K562 (cell line): ENCODE data around the gene COL13A1. TPM values are rescaled to one million over a fixed set of nuclear protein-coding genes. Genes with fewer than 3 reads are reported as not detected.

Experiments
- ATAC-seq: fragments of 200-7000 bp; cut with Tn5 transposase; 3 replicates; pipeline ENCODE4 v1.9.1; 2020; ENCODE audit warnings: moderate library complexity
- BruUV-seq: library from RNA; stranded (reverse); fragments of 400-500 nt; replicated peaks from 2 replicates; lab custom pipeline; 2021; lab: Mats Ljungman, UMichigan
- CTCF ChIA-PET: fragments of 300-600 bp; formaldehyde crosslinking; extraction: SDS; loops from one replicate; lab custom pipeline; 2021; ENCODE audit warnings: low intra/inter-chr PET ratio; lab: Yijun Ruan, JAX
- POLR2A ChIA-PET: fragments of 300-600, 350-650 bp; sonication (Branson Sonifier 250); formaldehyde crosslinking; extraction: SDS; loops from one replicate; lab custom pipeline; 2021; ENCODE audit warnings: antibody characterized with exemption, inconsistent platforms; lab: Yijun Ruan, JAX
- DNase-seq, 4 experiments: peaks; one replicate each; pipeline versions ENCODE4 v3.0.0 to v3.0.0-alpha.2; 2011 to 2018; ENCODE audit warnings: low spot score in 3 of 4, mixed read lengths in 3 of 4; ENCODE audit errors: extremely low read depth in 1 of 4
- FAIRE-seq: peaks from 2 replicates; lab custom pipeline; 2011; peaks lifted over from hg19 to GRCh38; lab: Jason Lieb, UNC
- H2AFZ ChIP-seq: 2 replicates; pipeline ENCODE4 v1.6.0; 2011; ENCODE audit warnings: low read depth, low read length, control low read depth, inconsistent platforms
- H3K27ac ChIP-seq: fragments of 200-600 bp; 3 replicates; pipeline ENCODE4 v1.8.0; 2011; ENCODE audit warnings: low read depth, mild to moderate bottlenecking, control low read depth, inconsistent platforms, low read length, moderate library complexity, mixed read lengths; ENCODE audit errors: extremely low read depth
- H3K27me3 ChIP-seq, 2 experiments: fragments of 300-600 bp in 1 of 2; 2 replicates in 1 of 2; 3 replicates in 1 of 2; pipeline versions ENCODE4 v1.6.0 to v1.8.0; 2011; ENCODE audit warnings: inconsistent platforms in 2 of 2, low read length in 2 of 2, mild to moderate bottlenecking in 1 of 2, mixed read lengths in 1 of 2, moderate library complexity in 1 of 2; ENCODE audit not compliant: control insufficient read depth in 2 of 2, insufficient read depth in 2 of 2
- H3K36me3 ChIP-seq: fragments of 300-600 bp; 3 replicates; pipeline ENCODE4 v1.8.0; 2011; ENCODE audit warnings: mild to moderate bottlenecking, low read length, inconsistent platforms; ENCODE audit not compliant: control insufficient read depth, insufficient read depth
- H3K4me1 ChIP-seq, 2 experiments: fragments of 200-600 bp in 1 of 2; replicated peaks in 1 of 2; 2 replicates in 1 of 2; 3 replicates in 1 of 2; pipeline versions ENCODE4 v1.5.1 to v1.8.0; 2011; ENCODE audit warnings: inconsistent platforms in 2 of 2, low read length in 2 of 2, mild to moderate bottlenecking in 1 of 2, mixed read lengths in 1 of 2, moderate library complexity in 1 of 2; ENCODE audit not compliant: control insufficient read depth in 2 of 2, insufficient read depth in 2 of 2
- H3K4me2 ChIP-seq: 2 replicates; pipeline ENCODE4 v1.6.1; 2011; ENCODE audit warnings: low read length, control low read depth, inconsistent platforms, mixed read lengths; ENCODE audit not compliant: insufficient read depth
- H3K4me3 ChIP-seq: fragments of 200-600 bp; sonication (generic), shearing (Covaris generic); 2 replicates; pipeline ENCODE4 v1.5.1; 2016; ENCODE audit warnings: control low read depth, inconsistent platforms
- H3K79me2 ChIP-seq: fragments of 200-600 bp; 3 replicates; pipeline ENCODE4 v1.8.0; 2011; ENCODE audit warnings: low read length, inconsistent platforms; ENCODE audit not compliant: control insufficient read depth, insufficient read depth
- H3K9ac ChIP-seq, 2 experiments: 2 replicates each; pipeline versions ENCODE4 v1.6.0 to v1.6.1; 2011; ENCODE audit warnings: low read depth in 2 of 2, low read length in 2 of 2, control low read depth in 1 of 2, inconsistent platforms in 1 of 2, mild to moderate bottlenecking in 1 of 2, mixed read lengths in 1 of 2; ENCODE audit not compliant: insufficient read depth in 1 of 2
- H3K9me1 ChIP-seq: one replicate; pipeline ENCODE4 v1.6.0; 2011; ENCODE audit warnings: inconsistent platforms, mild to moderate bottlenecking, low read length, moderate library complexity; ENCODE audit not compliant: control insufficient read depth, insufficient read depth
- H3K9me3 ChIP-seq: replicated peaks from 2 replicates; pipeline ENCODE4 v1.5.1; 2011; ENCODE audit warnings: low read depth, low read length, inconsistent platforms; ENCODE audit not compliant: control insufficient read depth, insufficient read depth
- H4K20me1 ChIP-seq: replicated peaks from 2 replicates; pipeline ENCODE4 v1.6.1; 2011; ENCODE audit warnings: low read length, inconsistent platforms, mixed read lengths; ENCODE audit not compliant: control insufficient read depth, insufficient read depth
- MAFG ChIP-seq: fragments of 450-650 bp; conservative IDR thresholded peaks from 2 replicates; pipeline ENCODE4 v1.6.1; 2016; ENCODE audit warnings: missing genetic modification characterization, missing compliant biosample characterization
- PCBP1 ChIP-seq: fragments of 200-400 bp; formaldehyde crosslinking; IDR thresholded peaks from 2 replicates; pipeline ENCODE4 v1.6.1; 2018; ENCODE audit warnings: mild to moderate bottlenecking, low read depth, low read length; ENCODE audit not compliant: poor library complexity, severe bottlenecking
- TAF15 ChIP-seq: fragments of 200-400 bp; formaldehyde crosslinking; IDR thresholded peaks from 2 replicates; pipeline ENCODE4 v1.6.1; 2017; ENCODE audit warnings: mild to moderate bottlenecking, low read depth, low read length, moderate library complexity
- TCF3 ChIP-seq: sonication (generic); formaldehyde crosslinking; IDR thresholded peaks from 2 replicates; pipeline ENCODE4 v1.4.0; 2020; ENCODE audit warnings: mild to moderate bottlenecking, missing genetic modification reagents
- ZNF212 ChIP-seq: fragments of 450-650 bp; formaldehyde crosslinking; IDR thresholded peaks from 2 replicates; pipeline ENCODE4 v1.4.0; 2020; ENCODE audit warnings: mild to moderate bottlenecking
- ZNF253 ChIP-seq: fragments of 250-450 bp; sonication (Bioruptor Pico); conservative IDR thresholded peaks from 2 replicates; pipeline ENCODE4 v1.6.1; 2021; ENCODE audit warnings: mild to moderate bottlenecking
- ZNF551 ChIP-seq: fragments of 250-450 bp; sonication (Bioruptor Pico); IDR thresholded peaks from 2 replicates; pipeline ENCODE4 v1.5.0; 2021; ENCODE audit warnings: mild to moderate bottlenecking, moderate library complexity
- ZNF780A ChIP-seq: fragments of 250-450 bp; sonication (Bioruptor Pico); IDR thresholded peaks from 2 replicates; pipeline ENCODE4 v1.5.0; 2021; ENCODE audit warnings: mild to moderate bottlenecking
- WGBS: fragments of 100-300 bp; shearing (Covaris generic); methylation state at CpG from one replicate; pipeline ENCODE4 v1.1.6; 2016; ENCODE audit warnings: low coverage, mixed read lengths; ENCODE audit not compliant: insufficient coverage; ENCODE audit errors: missing lambda C conversion rate; 5-methylcytosine and 5-hydroxymethylcytosine counted together
- in situ Hi-C: fragments of 300-500 bp; cut with MboI; formaldehyde crosslinking; loops from 4 replicates; pipeline ENCODE4 v1.15.0; 2018; ENCODE audit warnings: inconsistent platforms, mixed read lengths
- intact Hi-C: fragments of 100-400 bp; cut with micrococcal nuclease; formaldehyde crosslinking; loops from 2 replicates; pipeline ENCODE4 v1.14.2; 2022
- polyA plus RNA-seq, 8 experiments: library from polyadenylated mRNA; depleted of rRNA in 4 of 8; stranded (reverse) in 5 of 8; unstranded in 3 of 8; fragments of >200 nt; fragmentation: Nextera tagmentation in 2 of 8; fragmentation: Illumina TruSeq in 1 of 8; extraction: Ambion mirVana in 2 of 8; extraction: Trizol in 1 of 8; gene quantifications; 2 replicates each; pipeline versions ENCODE4 v1.2.1 to v1.2.3, GENCODE V29; 2011 to 2014; ENCODE audit warnings: inconsistent platforms in 1 of 8, missing spikeins in 1 of 8
- total RNA-seq, 7 experiments: library from RNA; depleted of rRNA in 6 of 7; stranded (reverse); fragments of >200 nt in 6 of 7; fragmentation: Illumina TruSeq in 2 of 7; extraction: Trizol in 2 of 7; gene quantifications; 2 replicates each; pipeline versions ENCODE4 v1.2.1 to v1.2.3, GENCODE V29; 2011 to 2021; ENCODE audit warnings: low replicate concordance in 1 of 7
- TF ChIP-seq, protein P1 (sequence below): fragments of 450-650 bp; IDR thresholded peaks from 2 replicates; pipeline ENCODE4 v1.6.1; 2017; ENCODE audit warnings: antibody characterized with exemption
- TF ChIP-seq, protein P2 (sequence below): fragments of 450-650 bp; formaldehyde crosslinking; IDR thresholded peaks from 2 replicates; pipeline ENCODE4 v1.4.0; 2020; ENCODE audit warnings: mild to moderate bottlenecking, moderate library complexity

Gene COL13A1
- total and polyA plus RNA-seq, 9 of the 15 experiments (the other 6 are each of a cell fraction or from before 2014, with no cell fraction given), result not detected

DNA sequence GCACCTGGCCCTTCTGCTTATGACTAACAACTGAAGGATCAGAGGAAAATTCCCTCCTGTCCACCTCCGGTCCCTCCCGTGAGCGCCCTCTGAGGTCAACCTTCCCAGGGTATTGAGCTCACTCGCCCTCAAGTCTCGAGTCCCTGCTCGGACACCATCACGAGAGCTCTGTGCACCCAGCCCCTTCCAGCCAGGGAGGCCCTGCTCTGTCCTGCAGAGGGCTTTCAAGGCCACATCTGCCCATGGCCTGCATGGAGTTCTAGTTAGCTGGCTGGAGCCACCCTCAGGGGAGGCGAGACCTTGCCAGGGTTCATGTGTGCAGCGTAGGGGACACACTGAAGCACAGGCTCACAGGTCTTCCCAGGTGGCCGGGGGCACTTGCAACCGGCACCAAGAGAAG, 140.0 kb downstream of the COL13A1 start (continued):
- no peak for TF ChIP-seq ZNF780A (CRISPR knock-in tag)
- no peak for TF ChIP-seq TCF3 (CRISPR knock-in tag)
- TF ChIP-seq ZNF212 (CRISPR knock-in tag), result no peak
- TF ChIP-seq ZNF253, result no peak
- TF ChIP-seq, protein P1, sequence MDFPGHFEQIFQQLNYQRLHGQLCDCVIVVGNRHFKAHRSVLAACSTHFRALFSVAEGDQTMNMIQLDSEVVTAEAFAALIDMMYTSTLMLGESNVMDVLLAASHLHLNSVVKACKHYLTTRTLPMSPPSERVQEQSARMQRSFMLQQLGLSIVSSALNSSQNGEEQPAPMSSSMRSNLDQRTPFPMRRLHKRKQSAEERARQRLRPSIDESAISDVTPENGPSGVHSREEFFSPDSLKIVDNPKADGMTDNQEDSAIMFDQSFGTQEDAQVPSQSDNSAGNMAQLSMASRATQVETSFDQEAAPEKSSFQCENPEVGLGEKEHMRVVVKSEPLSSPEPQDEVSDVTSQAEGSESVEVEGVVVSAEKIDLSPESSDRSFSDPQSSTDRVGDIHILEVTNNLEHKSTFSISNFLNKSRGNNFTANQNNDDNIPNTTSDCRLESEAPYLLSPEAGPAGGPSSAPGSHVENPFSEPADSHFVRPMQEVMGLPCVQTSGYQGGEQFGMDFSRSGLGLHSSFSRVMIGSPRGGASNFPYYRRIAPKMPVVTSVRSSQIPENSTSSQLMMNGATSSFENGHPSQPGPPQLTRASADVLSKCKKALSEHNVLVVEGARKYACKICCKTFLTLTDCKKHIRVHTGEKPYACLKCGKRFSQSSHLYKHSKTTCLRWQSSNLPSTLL, result no peak
- TF ChIP-seq ZNF551 (CRISPR knock-in tag), result no peak
- TF ChIP-seq, protein P2, sequence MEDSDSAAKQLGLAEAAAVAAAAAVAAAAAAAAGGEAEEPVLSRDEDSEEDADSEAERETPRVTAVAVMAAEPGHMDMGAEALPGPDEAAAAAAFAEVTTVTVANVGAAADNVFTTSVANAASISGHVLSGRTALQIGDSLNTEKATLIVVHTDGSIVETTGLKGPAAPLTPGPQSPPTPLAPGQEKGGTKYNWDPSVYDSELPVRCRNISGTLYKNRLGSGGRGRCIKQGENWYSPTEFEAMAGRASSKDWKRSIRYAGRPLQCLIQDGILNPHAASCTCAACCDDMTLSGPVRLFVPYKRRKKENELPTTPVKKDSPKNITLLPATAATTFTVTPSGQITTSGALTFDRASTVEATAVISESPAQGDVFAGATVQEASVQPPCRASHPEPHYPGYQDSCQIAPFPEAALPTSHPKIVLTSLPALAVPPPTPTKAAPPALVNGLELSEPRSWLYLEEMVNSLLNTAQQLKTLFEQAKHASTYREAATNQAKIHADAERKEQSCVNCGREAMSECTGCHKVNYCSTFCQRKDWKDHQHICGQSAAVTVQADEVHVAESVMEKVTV (CRISPR knock-in tag), result no peak

GRCh38 chr10:69943292-69943820, 141.7 kb downstream of the COL13A1 start:
- Histone ChIP-seq H3K27ac (no peak overlapping the region), H3K4me2 (no peak overlapping the region), H2AFZ (no peak overlapping the region), H3K9me1 (no peaks in the 10 kb centered on the region), H3K4me3 (no peak overlapping the region)
- BruUV-seq, result no TSS peak
- DNase-seq (no peak), FAIRE-seq (no peak)
- POLR2A ChIA-PET, result no interaction called here
- no peak for TF ChIP-seq MAFG (tag)
- no peak for TF ChIP-seq TAF15
- no peak for TF ChIP-seq PCBP1
- TF ChIP-seq, all 486 proteins: peak for 0
- Histone ChIP-seq H4K20me1 (0 out of 2 replicates have a peak, but pooled peaks cover 7% of the 10 kb centered on the region), H3K27me3 (peaks cover 13 to 62% of the 10 kb centered on the region in 2 experiments; a peak in 4 of 5 replicates), H3K9ac (no peak overlapping the region), H3K9me3 (no peaks in the 10 kb centered on the region), H3K4me1 (0 out of 5 replicates have a peak, but pooled peaks cover 0 to 3% of the 10 kb centered on the region in 2 experiments), H3K79me2 (no peaks in the 10 kb centered on the region), H3K36me3 (no peaks in the 10 kb centered on the region)
- intact Hi-C loops, result no loop called here
- 3% methylated on average over 19 of the region's 19 CpGs for WGBS
- CTCF ChIA-PET, result no interaction called here
- no peak for ATAC-seq
- in situ Hi-C loops, result no loop called here
